NCI-H2196 (cell line): ENCODE data around the gene ORC3.
A peak's percentile ranks its signal among the peaks of the same experiment; 100 is the strongest.
"Not testable (repeated sequence)": the region's sequence is repeated elsewhere in the genome, so short reads cannot be mapped to it uniquely, and the experiment has no call there.

Source experiments
- DNase-seq: peaks from one replicate; lab custom pipeline; 2025; ENCODE audit not compliant: unreplicated experiment; lab: John Stamatoyannopoulos, UW

ORC3 gene

GRCh38 chr6:87690441-87690840, 100.5 kb downstream of the ORC3 start:
- DNase-seq: no peak

DNA sequence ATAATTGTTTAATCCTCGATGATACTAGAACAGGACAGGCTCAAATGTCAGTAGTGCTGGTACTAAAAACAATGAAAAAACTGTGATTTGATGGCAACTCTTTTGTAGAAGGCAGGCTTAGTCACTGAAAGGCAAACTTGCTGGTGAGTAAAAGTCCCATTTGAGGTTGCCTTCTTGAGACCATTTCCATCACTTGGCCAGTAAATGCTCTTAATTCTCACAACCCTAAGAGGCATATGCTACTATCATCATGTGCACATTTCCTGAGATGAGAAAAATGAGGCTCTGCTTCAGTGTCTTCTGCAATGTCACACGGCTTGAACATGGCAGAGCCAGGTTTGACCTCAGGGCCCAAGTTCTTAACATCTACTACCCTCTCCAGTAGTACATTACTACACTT, 102.2 kb downstream of the ORC3 start:
- no peak for DNase-seq

DNA sequence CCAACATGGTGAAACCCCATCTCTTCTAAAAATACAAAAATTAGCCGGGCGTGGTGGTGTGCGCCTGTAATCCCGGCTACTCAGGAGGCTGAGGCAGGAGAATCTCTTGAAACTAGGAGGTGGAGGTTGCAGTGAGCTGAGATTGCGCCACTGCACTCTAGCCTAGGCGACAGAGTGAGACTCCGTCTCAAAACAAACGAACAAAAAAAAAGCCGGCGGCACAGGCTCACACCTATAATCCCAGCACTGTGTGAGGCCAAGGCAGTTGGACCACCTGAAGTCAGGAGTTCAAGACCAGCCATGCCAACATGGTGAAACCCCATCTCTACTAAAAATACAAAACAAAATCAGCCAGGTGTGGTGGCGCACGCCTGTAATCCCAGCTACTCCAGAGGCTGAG, 106.9 kb downstream of the ORC3 start:
- not testable (repeated sequence) for DNase-seq

DNA sequence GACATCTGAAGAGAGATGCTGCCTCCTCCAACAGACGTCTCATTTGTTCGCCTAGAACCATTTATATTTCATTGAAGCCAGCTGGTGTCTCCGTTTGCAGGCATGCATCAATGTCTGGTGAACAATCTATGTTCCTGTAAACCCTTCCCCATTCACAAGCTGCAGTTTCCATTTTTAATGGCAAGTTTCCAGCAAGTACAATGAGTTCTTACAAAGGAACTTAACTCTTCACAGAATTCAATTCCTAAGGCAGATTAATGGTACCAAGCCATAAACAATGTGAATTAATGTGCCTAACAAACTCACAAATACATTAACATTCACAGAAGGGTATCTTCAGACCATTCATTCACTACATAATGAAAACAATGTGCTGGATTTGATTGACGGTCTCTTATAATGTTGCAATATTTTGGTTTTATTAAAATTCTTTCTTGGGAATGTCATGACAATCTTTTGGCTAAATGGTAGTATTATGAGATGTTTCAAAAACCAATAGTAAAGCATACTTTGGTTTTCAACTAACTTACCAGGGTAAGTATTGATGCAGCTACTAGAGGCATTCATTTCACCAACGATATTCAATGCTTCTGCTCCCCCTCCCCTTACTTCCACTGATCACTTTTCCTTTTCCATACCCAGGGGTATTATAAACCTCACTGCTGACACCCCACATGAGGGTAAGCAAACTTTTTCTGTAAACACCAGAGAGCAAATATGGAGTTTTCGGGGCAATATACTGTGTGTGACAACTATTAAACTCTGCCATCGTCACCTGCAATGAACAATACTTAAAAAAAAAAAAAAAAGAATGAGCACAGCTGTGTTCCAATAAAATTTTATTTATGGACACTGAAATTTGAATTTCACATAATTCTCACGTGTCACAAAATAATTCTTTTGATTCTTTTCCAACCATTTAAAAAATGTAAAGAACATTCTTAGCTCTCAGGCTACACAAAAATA, 107.9 kb downstream of the ORC3 start:
- peak; percentile 52 for DNase-seq

DNA sequence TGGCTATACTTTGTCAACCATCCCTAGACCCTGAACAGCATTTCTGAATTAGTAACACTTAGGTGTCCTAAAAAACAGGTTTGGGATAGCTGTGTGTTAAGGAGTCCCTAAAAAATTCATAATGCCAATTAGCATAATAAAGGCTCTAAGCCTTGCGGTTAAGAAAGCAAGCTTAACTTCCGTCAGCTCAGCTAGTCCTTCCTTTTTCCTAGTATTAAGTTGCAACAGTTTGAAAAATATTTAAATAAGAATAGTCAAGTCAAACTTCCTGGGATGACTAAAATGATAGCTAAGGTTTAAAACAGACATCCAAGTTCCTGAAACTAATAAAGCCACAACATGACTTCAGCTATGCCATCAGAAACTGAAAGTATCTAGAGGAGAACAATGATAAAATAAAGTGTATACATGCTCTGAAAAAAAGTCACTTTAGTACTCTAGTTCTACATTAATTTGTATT, 108.6 kb downstream of the ORC3 start:
- no peak for DNase-seq

- no peak for DNase-seq
These were observed 109.6 kb downstream of the ORC3 start for GRCh38 chr6:87699576-87699975.

- peak; percentile 28 for DNase-seq
These were observed 110.7 kb downstream of the ORC3 start for GRCh38 chr6:87700397-87701343.

GRCh38 chr6:87701344-87701675, 111.4 kb downstream of the ORC3 start:
- DNase-seq: no peak

DNA sequence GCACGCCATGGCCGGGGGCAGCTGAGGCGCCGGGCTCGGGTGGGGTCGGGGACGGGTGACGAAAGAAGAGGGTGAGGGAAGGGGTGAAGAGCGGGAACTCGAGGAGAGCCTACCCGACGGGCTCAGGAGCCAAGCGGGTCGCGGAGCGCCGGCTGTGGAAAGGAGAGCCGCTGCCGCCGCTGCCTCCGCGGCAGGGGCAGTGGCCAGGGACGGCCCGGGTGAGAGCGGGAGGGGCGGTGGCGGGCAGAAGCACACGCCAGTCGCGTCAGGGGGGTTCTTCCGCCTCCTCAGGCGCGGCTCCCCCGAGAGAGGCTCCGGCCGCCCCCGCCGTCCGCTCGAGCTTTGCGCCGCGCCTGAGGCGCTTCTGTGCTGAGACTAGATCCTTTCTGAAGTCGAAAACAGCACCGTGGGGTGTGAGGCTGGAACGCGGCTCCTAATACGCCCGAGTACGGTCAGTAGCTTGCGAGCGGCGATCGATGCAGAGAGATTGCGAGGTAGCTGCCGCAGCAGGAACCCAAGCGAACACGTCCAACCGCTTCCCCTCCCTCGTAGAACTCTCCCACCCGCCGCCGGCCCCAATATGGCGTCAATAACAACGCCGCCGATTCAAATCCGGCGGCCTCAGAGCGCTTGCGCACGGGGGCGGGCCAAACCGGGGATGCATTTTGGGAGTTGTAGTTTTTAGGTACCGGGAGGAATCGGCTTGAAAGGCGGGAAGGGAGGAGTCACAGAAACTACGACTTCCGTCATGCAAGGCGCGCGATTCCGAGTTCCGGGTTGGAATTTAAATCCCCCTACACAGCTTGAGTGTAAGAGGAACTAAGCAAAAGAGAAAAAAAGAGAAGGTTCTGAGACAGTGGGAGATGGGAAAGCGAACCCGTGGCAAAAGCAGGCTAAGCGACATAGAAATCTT, 112.0 kb downstream of the ORC3 start, which contains the start of gene AKIRIN2:
AKIRIN2 (minus strand) TSS at position 558 of the 913 bp plus-strand sequence; CDS start at position 9, 549 bp downstream.
- peak; percentile 98 for DNase-seq

- peak; percentile 36 for DNase-seq
These were observed 112.6 kb downstream of the ORC3 start for GRCh38 chr6:87702589-87702945.

DNA sequence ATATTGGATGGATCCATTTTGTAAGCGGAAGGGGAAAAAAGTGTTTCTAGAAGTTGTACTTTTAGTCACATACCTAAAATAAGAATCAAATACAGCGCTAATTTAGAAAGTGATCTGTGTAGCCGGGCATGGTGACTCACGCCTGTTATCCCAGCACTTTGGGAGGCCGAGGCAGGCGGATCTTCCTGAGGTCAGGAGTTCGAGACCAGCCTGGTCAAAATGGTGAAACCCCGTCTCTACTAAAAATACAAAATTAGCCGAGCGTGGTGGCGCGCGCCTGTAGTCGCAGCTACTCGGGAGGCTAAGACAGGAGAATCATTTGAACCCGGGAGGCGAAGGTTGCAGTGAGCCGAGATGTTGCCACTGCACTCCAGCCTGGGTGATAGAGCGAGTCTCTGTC, 113.1 kb downstream of the ORC3 start:
- DNase-seq: not testable (repeated sequence)

GRCh38 chr6:87705070-87705691, 115.2 kb downstream of the ORC3 start:
- no peak for DNase-seq

DNA sequence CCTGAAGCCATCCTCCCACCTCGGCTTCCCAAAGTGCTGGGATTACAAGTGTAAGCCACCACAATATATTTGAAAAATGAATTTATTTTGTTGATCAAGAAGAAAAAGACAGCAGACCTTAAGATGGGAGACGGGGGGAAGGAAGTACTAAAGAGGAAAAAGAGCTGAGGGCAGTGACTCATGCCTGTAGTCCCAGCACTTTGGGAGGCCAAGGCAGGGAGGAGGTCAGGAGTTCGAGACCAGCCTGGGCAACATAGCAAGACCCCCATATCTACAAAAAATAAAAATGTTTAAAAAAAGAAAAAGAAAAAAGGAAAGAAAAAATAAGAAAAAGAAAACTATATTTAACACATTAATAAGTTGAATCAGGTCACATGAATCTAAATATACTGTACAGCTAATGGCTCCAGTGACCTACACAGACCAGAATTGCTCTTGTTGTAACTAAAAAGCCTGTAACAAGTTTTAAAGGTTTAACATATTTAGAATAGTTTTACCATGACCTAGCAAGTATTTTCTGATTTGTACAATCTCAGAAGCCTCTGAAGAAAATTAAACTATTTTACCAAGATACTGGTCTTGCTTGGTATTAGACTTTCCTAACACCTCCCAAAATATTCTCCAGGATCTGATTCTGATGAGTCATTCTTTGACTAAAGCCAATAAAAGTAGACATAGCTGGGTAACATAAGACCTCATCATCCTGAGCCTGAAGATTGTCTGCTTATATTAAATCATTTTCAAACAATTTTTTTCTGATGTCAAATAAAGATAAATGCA, 116.4 kb downstream of the ORC3 start:
- DNase-seq: no peak

DNA sequence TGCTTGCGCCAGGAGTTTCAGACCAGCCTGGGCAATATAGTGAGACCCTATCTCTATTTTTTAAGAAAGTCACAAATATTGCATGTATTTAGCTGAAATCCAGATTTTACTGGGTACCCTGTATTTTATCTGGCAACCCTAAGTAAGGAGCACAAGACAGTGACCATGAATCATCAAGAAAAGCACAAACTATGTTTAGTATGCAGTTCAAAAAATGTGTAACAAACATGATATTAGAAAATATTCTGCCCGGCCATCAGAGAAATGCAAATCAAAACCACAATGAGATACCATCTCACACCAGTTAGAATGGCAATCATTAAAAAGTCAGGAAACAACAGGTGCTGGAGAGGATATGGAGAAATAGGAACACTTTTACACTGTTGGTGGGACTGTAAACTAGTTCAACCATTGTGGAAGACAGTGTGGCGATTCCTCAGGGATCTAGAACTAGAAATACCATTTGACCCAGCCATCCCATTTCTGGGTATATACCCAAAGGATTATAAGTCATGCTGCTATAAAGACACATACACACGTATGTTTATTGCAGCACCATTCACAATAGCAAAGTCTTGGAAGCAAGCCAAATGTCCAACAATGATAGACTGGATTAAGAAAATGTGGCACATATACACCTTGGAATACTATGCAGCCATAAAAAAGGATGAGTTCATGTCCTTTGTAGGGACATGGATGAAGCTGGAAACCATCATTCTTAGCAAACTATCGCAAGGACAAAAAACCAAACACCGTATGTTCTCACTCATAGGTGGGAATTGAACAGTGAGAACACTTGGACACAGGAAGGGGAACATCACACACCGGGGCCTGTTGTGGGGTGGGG, 118.9 kb downstream of the ORC3 start:
- not testable (repeated sequence) for DNase-seq

- DNase-seq: no peak
These were observed 120.2 kb downstream of the ORC3 start for GRCh38 chr6:87710090-87710489.

DNA sequence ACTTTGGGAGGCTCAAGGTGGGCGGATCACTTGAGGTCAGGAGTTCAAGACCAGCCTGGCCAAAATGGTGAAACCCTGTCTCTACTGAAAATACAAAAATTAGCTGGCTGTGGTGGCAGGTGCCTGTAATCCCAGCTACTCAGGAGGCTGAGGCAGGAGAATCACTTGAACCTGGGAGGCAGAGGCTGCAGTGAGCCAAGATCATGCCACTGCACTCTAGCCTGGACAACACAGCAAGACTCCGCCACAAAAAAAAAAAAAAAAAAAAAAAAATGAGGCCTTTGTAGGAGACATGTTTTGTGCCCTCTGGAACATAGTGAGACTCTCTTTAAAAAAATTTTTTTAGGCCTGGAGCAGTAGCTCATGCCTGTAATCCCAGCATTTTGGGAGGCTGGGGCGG, 122.8 kb downstream of the ORC3 start:
- not testable (repeated sequence) for DNase-seq

GRCh38 chr6:87714093-87714842, 124.3 kb downstream of the ORC3 start:
- no peak for DNase-seq
